Measurements from ENCODE around the gene TWF2.

TWF2 gene

GRCh38 chr3:52183786-52184445 lies 55.0 kb downstream of the TWF2 start:
- H3K9me3 ChIP-seq (ENCODE audit: control insufficient read depth, low read depth, low read length): no peaks in the 10 kb centered on the region
- no peak overlapping the region for H3K9ac ChIP-seq (ENCODE audit: low read length)
- no peak overlapping the region for H3K27ac ChIP-seq (ENCODE audit: low read length)
- H3K27me3 ChIP-seq (ENCODE audit: control insufficient read depth, insufficient read depth, low read length): no peaks in the 10 kb centered on the region
- H3K4me3 ChIP-seq (ENCODE audit: low read length): no peak overlapping the region
- H3K4me1 ChIP-seq (ENCODE audit: control insufficient read depth, low read depth, low read length): no peaks in the 10 kb centered on the region
- H3K36me3 ChIP-seq (ENCODE audit: control insufficient read depth, low read depth, low read length): no peaks in the 10 kb centered on the region

GRCh38 chr3:52182691-52183090 lies 56.3 kb downstream of the TWF2 start:
- Histone ChIP-seq H3K27me3 (ENCODE audit: control insufficient read depth, insufficient read depth, low read length) (no peaks in the 10 kb centered on the region), H3K36me3 (ENCODE audit: control insufficient read depth, low read depth, low read length) (no peaks in the 10 kb centered on the region), H3K4me1 (ENCODE audit: control insufficient read depth, low read depth, low read length) (no peaks in the 10 kb centered on the region), H3K9ac (ENCODE audit: low read length) (no peak overlapping the region), H3K9me3 (ENCODE audit: control insufficient read depth, low read depth, low read length) (no peaks in the 10 kb centered on the region), H3K4me3 (ENCODE audit: low read length) (no peak overlapping the region), H3K27ac (ENCODE audit: low read length) (no peak overlapping the region)

DNA sequence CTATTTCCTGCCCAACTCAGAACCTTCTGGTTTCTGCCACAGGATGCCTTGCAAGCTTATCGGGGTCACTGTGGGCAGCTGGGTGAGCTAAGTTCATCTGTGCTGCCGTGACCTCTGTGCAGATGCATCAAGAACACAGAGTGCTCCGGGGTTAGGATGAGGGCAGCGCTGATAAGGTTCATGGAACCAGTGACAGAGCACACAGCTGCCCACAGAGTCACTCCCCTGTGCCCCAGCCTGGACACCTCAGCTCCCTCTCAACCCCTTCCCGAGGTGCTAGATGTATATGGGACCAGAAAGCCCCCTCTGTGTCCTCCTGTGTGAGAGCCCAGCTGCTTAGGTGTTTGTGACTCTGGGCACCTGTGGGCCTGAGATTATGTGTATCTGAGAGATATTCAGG lies 56.8 kb downstream of the TWF2 start:
- H3K9ac ChIP-seq (ENCODE audit: low read length): no peak overlapping the region

GRCh38 chr3:52181543-52181942 lies 57.4 kb downstream of the TWF2 start:
- H3K4me1 ChIP-seq (ENCODE audit: control insufficient read depth, low read depth, low read length): no peaks in the 10 kb centered on the region
- H3K27ac ChIP-seq (ENCODE audit: low read length): no peak overlapping the region
- H3K36me3 ChIP-seq (ENCODE audit: control insufficient read depth, low read depth, low read length): no peaks in the 10 kb centered on the region
- H3K4me3 ChIP-seq (ENCODE audit: low read length): no peak overlapping the region
- no peaks in the 10 kb centered on the region for H3K9me3 ChIP-seq (ENCODE audit: control insufficient read depth, low read depth, low read length)
- no peaks in the 10 kb centered on the region for H3K27me3 ChIP-seq (ENCODE audit: control insufficient read depth, insufficient read depth, low read length)
- no peak overlapping the region for H3K9ac ChIP-seq (ENCODE audit: low read length)

More for the DNA sequence above, 56.8 kb downstream of the TWF2 start:
- Histone ChIP-seq H3K4me1 (ENCODE audit: control insufficient read depth, low read depth, low read length) (no peaks in the 10 kb centered on the region), H3K36me3 (ENCODE audit: control insufficient read depth, low read depth, low read length) (no peaks in the 10 kb centered on the region), H3K27me3 (ENCODE audit: control insufficient read depth, insufficient read depth, low read length) (no peaks in the 10 kb centered on the region), H3K27ac (ENCODE audit: low read length) (no peak overlapping the region), H3K4me3 (ENCODE audit: low read length) (no peak overlapping the region), H3K9me3 (ENCODE audit: control insufficient read depth, low read depth, low read length) (no peaks in the 10 kb centered on the region)
